Loucy (cell line): ENCODE data around the gene ITGA5.
A peak's percentile ranks its signal among the peaks of the same experiment; 100 is the strongest.

ENCODE experiments used
- CTCF ChIP-seq: fragments of 200-600 bp; sonication (generic); conservative IDR thresholded peaks from 2 replicates; pipeline ENCODE4 v1.5.1; 2014; ENCODE audit warnings: mild to moderate bottlenecking, antibody characterized with exemption, low read length
- EZH2phosphoT487 ChIP-seq: fragments of 200-600 bp; IDR thresholded peaks from 2 replicates; pipeline ENCODE4 v1.6.1; 2018; ENCODE audit warnings: antibody characterized with exemption, mild to moderate bottlenecking, moderate library complexity, borderline replicate concordance

GRCh38 chr12:54439521-54440255 is 20.6 kb upstream of the ITGA5 start:
- TF ChIP-seq CTCF = peak; percentile 93
- no peak for TF ChIP-seq EZH2phosphoT487
